ENCODE measurements around the gene DCLK3.

The DCLK3 gene

GRCh38 chr3:36677331-36678007 lies 86.9 kb downstream of the DCLK3 start:
- peak; percentile 100 for DNase-seq (ENCODE audit: low spot score)

- peak; percentile 89 for DNase-seq (ENCODE audit: low spot score)
Measured at GRCh38 chr3:36674816-36675215, 89.5 kb downstream of the DCLK3 start.

GRCh38 chr3:36669764-36670163 lies 94.6 kb downstream of the DCLK3 start:
- DNase-seq (ENCODE audit: low spot score): no peak

- DNase-seq (ENCODE audit: low spot score): no peak
Measured at GRCh38 chr3:36666166-36666565, 98.2 kb downstream of the DCLK3 start.

GRCh38 chr3:36663666-36664291 lies 100.6 kb downstream of the DCLK3 start:
- peak; percentile 95 for DNase-seq (ENCODE audit: low spot score)

DNA sequence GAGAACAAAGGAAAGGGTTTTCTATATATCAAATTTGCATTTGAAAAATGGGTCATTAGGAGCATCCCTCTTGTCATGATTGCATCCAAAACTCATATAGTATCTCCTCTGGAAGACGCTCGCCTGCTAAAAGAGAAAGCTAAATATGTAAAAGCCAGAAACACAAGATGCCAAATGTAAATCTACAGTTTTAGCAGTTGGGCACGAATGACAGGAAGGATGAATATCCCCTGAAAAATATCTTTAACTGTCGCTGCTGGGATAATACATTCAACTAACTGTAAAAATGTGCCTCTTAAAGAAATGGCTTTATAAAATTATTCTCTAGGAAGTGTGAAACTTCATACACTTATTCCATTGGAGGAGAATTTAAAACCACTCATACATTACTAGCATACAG lies 101.7 kb downstream of the DCLK3 start:
- no peak for DNase-seq (ENCODE audit: low spot score)
